Astrocyte (in vitro differentiated cells and primary cell): ENCODE results near the gene SIRT6.

Experiments used
- CTCF ChIP-seq: IDR thresholded peaks from 2 replicates; pipeline ENCODE4 v1.5.1; 2011; ENCODE audit warnings: low read depth, mild to moderate bottlenecking, inconsistent platforms, low read length, moderate library complexity; ENCODE audit not compliant: insufficient read depth
- EZH2 ChIP-seq: IDR thresholded peaks from 2 replicates; pipeline ENCODE4 v1.6.1; 2012; ENCODE audit warnings: mild to moderate bottlenecking, low read length, inconsistent platforms; ENCODE audit not compliant: insufficient read depth

DNA sequence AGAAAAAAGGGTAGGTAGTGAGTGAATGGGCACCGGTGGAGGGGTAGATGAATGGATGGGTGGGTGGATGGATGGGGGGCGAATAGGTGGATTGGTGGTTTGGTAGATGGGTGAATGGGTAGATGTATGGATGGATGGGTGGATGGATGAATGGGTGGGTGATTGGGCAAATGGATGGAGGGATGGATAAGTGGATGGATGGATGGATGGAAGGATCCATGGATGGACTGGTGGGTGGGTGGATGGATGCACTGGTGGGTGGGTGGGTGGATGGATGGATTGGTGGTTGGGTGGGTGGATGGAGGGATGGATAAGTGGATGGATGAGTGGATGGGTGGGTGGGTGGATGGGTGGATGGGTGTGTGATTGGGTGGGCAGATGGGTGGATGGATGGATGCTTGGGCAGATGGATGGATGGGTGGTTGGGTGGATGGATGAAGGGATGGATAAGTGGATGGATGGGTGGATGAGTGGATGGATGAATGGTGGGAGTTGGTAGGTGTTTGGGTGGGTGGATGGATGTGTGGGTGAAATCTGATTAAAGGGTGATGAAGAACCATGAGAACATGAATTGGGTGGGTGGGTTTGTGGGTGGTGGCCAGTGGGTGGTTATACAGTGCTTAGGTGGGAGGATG lies 2.5 kb upstream of the SIRT6 start:
- no peak for TF ChIP-seq CTCF
- no peak for TF ChIP-seq EZH2
